ENCODE measurements around the gene GRID2.
"Not testable (repeated sequence)": the region's sequence is repeated elsewhere in the genome, so short reads cannot be mapped to it uniquely, and the experiment has no call there.

GRID2 gene

DNA sequence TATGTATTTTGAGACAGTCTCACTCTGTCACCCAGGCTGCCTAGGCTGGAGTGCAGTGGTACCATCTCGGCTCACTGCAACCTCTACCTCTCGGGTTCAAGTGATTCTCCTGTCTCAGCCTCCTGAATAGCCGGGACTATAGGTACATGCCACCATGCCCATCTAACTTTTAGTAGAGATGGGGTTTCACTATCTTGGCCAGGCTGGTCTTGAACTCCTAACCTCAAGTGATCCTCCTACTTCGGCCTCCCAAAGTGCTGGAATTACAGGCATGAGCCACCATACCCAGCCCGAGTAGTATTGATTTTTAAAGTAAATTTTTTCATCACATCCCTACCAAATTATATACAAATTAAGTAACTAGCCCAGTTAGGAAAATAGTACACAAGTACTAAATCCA, 144.4 kb downstream of the GRID2 start:
- not testable (repeated sequence) for H3K4me1 ChIP-seq (ENCODE audit: control insufficient read depth, insufficient read depth, low read length); H3K36me3 ChIP-seq (ENCODE audit: control insufficient read depth, insufficient read depth, low read length); H3K27me3 ChIP-seq (ENCODE audit: control insufficient read depth, insufficient read depth, low read length); H3K9ac ChIP-seq (ENCODE audit: low read length); H3K4me3 ChIP-seq (ENCODE audit: low read length); H3K27ac ChIP-seq (ENCODE audit: low read depth, low read length)

DNA sequence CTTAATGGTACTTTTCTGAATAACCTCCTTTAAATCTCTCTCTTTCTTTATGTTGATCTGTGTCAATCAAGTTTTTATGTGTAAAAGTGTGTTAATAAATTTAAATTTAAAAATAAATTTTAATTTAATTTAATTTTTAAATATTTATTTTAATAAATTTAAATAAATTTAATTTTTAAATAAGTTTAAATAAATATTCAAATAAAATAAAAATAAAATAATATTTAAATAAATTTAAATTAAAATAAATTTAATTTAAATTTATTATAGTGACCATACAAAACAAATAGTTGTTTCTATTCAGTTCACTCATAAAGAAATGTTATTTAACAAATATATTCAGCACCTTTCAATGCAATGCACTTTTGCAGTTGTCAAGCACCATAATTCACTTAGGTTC, 146.9 kb downstream of the GRID2 start:
- Histone ChIP-seq H3K9ac (ENCODE audit: low read length) (no peak overlapping the region), H3K27me3 (ENCODE audit: control insufficient read depth, insufficient read depth, low read length) (no peaks in the 10 kb centered on the region), H3K4me3 (ENCODE audit: low read length) (no peak overlapping the region), H3K36me3 (ENCODE audit: control insufficient read depth, insufficient read depth, low read length) (no peaks in the 10 kb centered on the region), H3K4me1 (ENCODE audit: control insufficient read depth, insufficient read depth, low read length) (no peaks in the 10 kb centered on the region), H3K27ac (ENCODE audit: low read depth, low read length) (no peak overlapping the region)

DNA sequence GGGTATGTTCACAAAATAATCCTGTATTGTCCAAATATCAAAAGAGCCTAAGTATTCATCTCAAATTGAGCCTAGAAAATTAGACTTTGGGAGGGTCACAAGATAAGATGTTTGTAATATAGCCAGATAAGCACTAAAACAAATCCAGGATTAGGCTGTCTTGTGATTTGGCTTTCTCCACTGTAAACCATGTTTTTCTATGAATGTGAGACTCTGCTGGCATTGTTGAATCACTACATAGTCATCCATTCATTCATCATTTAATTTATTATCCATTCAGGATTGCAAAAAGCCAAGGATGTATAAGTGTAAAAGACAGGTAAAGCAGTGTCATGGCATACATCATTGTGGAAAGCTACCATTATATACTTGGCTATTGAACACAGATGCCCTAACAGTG, 148.0 kb downstream of the GRID2 start:
- Histone ChIP-seq H3K4me1 (ENCODE audit: control insufficient read depth, insufficient read depth, low read length) (no peaks in the 10 kb centered on the region), H3K27ac (ENCODE audit: low read depth, low read length) (no peak overlapping the region), H3K9ac (ENCODE audit: low read length) (no peak overlapping the region), H3K27me3 (ENCODE audit: control insufficient read depth, insufficient read depth, low read length) (no peaks in the 10 kb centered on the region), H3K36me3 (ENCODE audit: control insufficient read depth, insufficient read depth, low read length) (no peaks in the 10 kb centered on the region), H3K4me3 (ENCODE audit: low read length) (no peak overlapping the region)

DNA sequence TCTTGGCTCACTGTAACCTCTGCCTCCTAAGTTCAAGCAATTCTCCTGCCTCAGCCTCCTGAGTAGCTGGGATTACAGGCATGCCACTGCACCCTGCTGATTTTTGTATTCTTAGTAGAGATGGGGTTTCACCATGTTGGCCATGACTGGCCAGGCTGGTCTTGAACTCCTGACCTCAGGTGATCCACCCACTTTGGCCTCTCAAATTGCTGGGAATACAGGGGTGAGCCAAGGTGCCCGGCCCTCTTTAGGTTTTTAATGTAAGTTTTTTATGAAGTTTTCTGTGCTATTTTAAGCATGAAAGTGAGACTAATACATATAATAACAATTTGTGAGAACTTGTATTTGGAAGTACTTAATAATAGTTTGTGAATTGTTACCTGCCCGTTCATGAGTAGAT, 148.6 kb downstream of the GRID2 start:
- not testable (repeated sequence) for H3K36me3 ChIP-seq (ENCODE audit: control insufficient read depth, insufficient read depth, low read length); H3K9ac ChIP-seq (ENCODE audit: low read length); H3K4me3 ChIP-seq (ENCODE audit: low read length); H3K4me1 ChIP-seq (ENCODE audit: control insufficient read depth, insufficient read depth, low read length); H3K27ac ChIP-seq (ENCODE audit: low read depth, low read length); H3K27me3 ChIP-seq (ENCODE audit: control insufficient read depth, insufficient read depth, low read length)

DNA sequence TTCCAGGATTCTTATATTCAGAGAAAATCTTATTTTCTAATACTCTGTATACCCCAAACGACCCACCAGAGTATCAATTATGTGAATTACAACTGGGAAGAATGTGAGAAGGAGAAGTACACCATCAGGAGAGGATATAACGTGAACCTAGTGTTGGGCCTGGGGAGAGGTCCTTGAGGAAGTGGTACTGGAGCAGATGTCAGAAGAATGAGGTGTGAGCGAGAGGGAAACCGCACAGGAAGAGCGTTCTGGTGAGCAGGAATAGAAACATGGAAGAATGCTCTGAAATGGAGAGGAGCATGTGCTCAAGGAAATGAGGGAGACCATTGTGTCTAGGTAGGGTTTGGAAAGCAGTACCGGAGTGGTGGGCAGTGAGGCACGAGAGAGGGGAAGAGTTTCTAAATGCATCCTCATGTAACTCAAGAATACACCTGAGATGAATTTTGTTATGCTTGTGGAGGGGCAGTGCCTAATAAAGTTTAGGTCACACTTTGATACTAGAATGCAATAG, 151.6 kb downstream of the GRID2 start:
- Histone ChIP-seq H3K4me1 (ENCODE audit: control insufficient read depth, insufficient read depth, low read length) (no peaks in the 10 kb centered on the region), H3K27ac (ENCODE audit: low read depth, low read length) (no peak overlapping the region), H3K27me3 (ENCODE audit: control insufficient read depth, insufficient read depth, low read length) (no peaks in the 10 kb centered on the region), H3K4me3 (ENCODE audit: low read length) (no peak overlapping the region), H3K36me3 (ENCODE audit: control insufficient read depth, insufficient read depth, low read length) (no peaks in the 10 kb centered on the region), H3K9ac (ENCODE audit: low read length) (no peak overlapping the region)

DNA sequence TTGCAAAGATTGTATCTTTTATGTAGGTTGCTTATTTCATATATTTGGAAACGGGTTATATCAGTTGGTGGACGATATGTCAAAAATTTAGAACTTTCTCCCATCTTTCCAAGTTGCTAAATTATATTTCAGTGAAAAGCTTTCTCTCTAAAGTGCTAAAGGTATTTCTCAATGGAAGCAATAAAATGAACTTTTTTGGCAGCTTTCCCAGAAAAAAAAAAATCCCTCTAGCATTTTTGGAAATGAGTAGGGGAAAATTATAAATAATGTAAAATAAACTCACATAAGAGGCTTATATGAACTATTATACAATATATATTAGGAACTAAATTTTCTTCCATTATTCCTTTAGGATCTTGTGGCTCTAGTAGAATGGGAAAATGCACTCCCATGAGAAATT, 152.2 kb downstream of the GRID2 start:
- Histone ChIP-seq H3K27me3 (ENCODE audit: control insufficient read depth, insufficient read depth, low read length) (no peaks in the 10 kb centered on the region), H3K4me3 (ENCODE audit: low read length) (no peak overlapping the region), H3K4me1 (ENCODE audit: control insufficient read depth, insufficient read depth, low read length) (no peaks in the 10 kb centered on the region), H3K36me3 (ENCODE audit: control insufficient read depth, insufficient read depth, low read length) (no peaks in the 10 kb centered on the region), H3K27ac (ENCODE audit: low read depth, low read length) (no peak overlapping the region), H3K9ac (ENCODE audit: low read length) (no peak overlapping the region)

DNA sequence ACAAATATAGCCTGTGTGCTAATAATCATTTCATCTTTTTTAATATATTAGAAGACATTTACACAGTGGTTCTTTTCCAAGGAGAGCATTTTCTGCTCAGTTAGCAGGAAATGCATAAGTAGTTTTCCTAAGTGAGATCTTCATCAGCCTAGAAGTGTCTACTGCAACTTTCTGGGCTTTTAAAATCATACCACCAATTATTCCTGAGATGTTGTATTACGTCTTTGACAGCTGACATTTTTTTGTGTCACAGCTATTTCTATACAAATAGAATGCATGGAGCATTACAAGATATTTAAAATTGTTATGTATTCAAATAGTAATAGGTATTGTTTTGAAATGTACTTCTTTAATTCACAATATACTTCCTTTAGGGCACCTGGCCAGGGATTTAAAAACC, 158.0 kb downstream of the GRID2 start:
- Histone ChIP-seq H3K9ac (ENCODE audit: low read length) (no peak overlapping the region), H3K4me1 (ENCODE audit: control insufficient read depth, insufficient read depth, low read length) (no peaks in the 10 kb centered on the region), H3K27ac (ENCODE audit: low read depth, low read length) (no peak overlapping the region), H3K27me3 (ENCODE audit: control insufficient read depth, insufficient read depth, low read length) (no peaks in the 10 kb centered on the region), H3K36me3 (ENCODE audit: control insufficient read depth, insufficient read depth, low read length) (no peaks in the 10 kb centered on the region), H3K4me3 (ENCODE audit: low read length) (no peak overlapping the region)

DNA sequence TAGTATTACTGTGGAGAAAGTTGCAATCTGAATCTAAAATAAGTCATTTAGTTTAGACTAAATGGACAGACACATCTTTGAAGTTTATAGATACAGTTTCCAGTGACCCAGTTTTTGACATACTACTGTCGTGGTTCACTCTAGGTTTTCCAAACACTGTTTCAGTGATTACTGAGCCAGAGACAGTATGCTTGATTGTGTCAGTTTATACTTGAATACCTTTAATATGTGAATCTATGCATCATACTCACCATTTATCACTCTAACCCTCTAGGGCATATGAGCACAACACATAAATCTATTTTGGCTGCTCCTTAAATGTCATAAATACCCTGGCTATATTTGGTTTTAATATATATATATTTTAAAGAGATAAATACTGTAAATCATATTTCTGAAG, 173.5 kb downstream of the GRID2 start:
- no peak overlapping the region for H3K27ac ChIP-seq (ENCODE audit: low read depth, low read length)
- no peaks in the 10 kb centered on the region for H3K36me3 ChIP-seq (ENCODE audit: control insufficient read depth, insufficient read depth, low read length)
- no peaks in the 10 kb centered on the region for H3K27me3 ChIP-seq (ENCODE audit: control insufficient read depth, insufficient read depth, low read length)
- H3K4me3 ChIP-seq (ENCODE audit: low read length) = no peak overlapping the region
- H3K9ac ChIP-seq (ENCODE audit: low read length) = no peak overlapping the region
- no peaks in the 10 kb centered on the region for H3K4me1 ChIP-seq (ENCODE audit: control insufficient read depth, insufficient read depth, low read length)

DNA sequence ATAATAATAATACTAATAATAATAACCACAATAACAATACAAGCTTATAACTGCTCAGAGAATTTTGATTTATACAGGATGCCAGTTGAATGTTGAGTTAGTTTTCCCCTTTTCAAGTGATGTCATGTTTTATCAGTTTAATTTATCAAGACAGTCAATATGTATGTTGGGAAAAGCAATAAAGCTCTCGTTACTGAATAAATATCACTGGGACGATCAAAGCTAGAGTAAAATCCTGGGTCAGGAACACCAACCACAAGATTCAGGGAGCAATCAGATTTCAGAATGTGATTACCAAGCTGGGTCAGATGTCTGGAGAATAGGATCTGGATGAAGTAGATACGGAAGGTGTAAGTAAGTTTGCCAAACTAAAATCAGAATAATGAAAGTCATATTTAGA, 179.6 kb downstream of the GRID2 start:
- H3K4me3 ChIP-seq (ENCODE audit: low read length) = no peak overlapping the region
- H3K27me3 ChIP-seq (ENCODE audit: control insufficient read depth, insufficient read depth, low read length) = no peaks in the 10 kb centered on the region
- H3K36me3 ChIP-seq (ENCODE audit: control insufficient read depth, insufficient read depth, low read length) = no peaks in the 10 kb centered on the region
- no peak overlapping the region for H3K9ac ChIP-seq (ENCODE audit: low read length)
- H3K4me1 ChIP-seq (ENCODE audit: control insufficient read depth, insufficient read depth, low read length) = no peaks in the 10 kb centered on the region
- H3K27ac ChIP-seq (ENCODE audit: low read depth, low read length) = no peak overlapping the region

DNA sequence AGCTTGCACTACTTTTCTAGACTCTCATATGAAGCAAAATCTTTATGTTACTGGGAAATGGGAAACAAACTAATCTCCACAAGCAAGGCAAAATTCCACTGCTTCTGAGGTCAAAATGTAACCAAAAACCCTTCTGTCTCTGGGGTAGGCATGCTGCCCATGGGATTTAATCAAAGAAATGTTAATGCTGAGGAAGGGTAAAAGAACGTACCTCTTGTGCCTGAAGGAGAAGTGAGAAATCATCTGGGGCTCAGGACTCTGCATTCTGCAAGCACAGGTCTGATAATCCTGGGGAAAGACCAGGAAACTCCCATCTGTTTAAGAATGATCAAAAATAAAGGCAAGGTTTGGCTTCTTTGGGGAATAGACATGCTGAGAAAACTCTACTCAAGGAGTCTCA, 184.7 kb downstream of the GRID2 start:
- no peak overlapping the region for H3K4me3 ChIP-seq (ENCODE audit: low read length)
- no peaks in the 10 kb centered on the region for H3K36me3 ChIP-seq (ENCODE audit: control insufficient read depth, insufficient read depth, low read length)
- no peaks in the 10 kb centered on the region for H3K4me1 ChIP-seq (ENCODE audit: control insufficient read depth, insufficient read depth, low read length)
- no peaks in the 10 kb centered on the region for H3K27me3 ChIP-seq (ENCODE audit: control insufficient read depth, insufficient read depth, low read length)
- H3K9ac ChIP-seq (ENCODE audit: low read length) = no peak overlapping the region
- no peak overlapping the region for H3K27ac ChIP-seq (ENCODE audit: low read depth, low read length)

DNA sequence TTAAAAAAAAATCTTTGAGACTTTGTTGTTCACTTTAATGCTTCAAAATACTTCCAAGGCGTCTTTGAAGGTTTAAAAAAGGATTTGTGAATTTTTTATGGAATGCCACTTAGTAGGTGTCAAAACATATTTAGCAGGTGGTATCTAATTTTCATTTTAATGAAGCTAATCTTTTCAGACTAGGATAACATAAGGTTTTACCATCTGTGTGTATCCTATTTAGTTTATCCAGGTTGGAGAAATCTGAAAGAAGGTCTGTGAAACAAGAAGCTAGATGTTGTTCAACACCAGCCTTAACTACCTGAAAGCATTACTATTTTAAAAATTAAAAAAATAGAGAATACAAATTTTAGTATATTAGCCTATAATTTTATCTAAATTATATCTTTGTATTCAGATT, 193.4 kb downstream of the GRID2 start:
- Histone ChIP-seq H3K36me3 (ENCODE audit: control insufficient read depth, insufficient read depth, low read length) (no peaks in the 10 kb centered on the region), H3K9ac (ENCODE audit: low read length) (no peak overlapping the region), H3K4me3 (ENCODE audit: low read length) (no peak overlapping the region), H3K4me1 (ENCODE audit: control insufficient read depth, insufficient read depth, low read length) (no peaks in the 10 kb centered on the region), H3K27me3 (ENCODE audit: control insufficient read depth, insufficient read depth, low read length) (no peaks in the 10 kb centered on the region), H3K27ac (ENCODE audit: low read depth, low read length) (no peak overlapping the region)

DNA sequence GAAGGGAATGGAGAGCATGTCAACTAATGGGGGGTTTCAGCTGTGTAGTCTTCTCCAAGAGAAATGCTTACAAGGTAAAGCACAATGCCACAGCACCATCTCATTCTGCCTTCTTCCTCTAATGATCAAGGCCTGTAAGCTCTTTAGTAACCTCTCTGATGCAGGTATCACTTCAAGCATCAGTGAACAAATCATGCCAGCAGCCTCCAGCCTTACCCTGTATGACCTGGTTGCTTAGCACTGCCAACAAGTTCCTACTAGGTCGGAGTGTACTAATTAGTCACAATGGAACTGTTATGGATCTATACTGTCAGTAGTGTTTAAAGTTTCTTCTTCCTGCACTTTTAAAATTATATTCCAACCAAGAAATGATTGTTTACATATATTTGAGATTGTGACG, 197.7 kb downstream of the GRID2 start:
- no peaks in the 10 kb centered on the region for H3K4me1 ChIP-seq (ENCODE audit: control insufficient read depth, insufficient read depth, low read length)
- H3K27me3 ChIP-seq (ENCODE audit: control insufficient read depth, insufficient read depth, low read length) = no peaks in the 10 kb centered on the region
- H3K4me3 ChIP-seq (ENCODE audit: low read length) = no peak overlapping the region
- H3K27ac ChIP-seq (ENCODE audit: low read depth, low read length) = no peak overlapping the region
- no peaks in the 10 kb centered on the region for H3K36me3 ChIP-seq (ENCODE audit: control insufficient read depth, insufficient read depth, low read length)
- no peak overlapping the region for H3K9ac ChIP-seq (ENCODE audit: low read length)

DNA sequence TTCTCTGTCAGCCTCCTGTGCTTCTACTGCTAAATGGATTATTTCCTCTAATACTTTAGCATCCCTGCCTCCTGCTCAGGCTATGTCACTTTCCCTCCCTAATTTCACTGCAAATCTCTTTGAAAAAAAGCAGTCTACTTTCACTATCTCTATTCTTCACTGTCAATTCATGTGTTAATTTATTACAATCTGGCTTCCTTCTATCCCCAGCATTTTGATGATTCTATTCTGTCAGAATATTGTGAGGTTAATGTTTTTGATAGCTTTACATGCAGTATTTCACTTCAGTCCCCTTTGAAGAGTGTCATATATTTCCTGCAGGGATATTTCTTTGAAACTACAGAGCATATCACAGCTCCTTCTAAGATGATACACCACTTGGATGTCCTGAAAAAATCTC, 203.2 kb downstream of the GRID2 start:
- Histone ChIP-seq H3K27ac (ENCODE audit: low read depth, low read length) (no peak overlapping the region), H3K9ac (ENCODE audit: low read length) (no peak overlapping the region), H3K36me3 (ENCODE audit: control insufficient read depth, insufficient read depth, low read length) (no peaks in the 10 kb centered on the region), H3K4me3 (ENCODE audit: low read length) (no peak overlapping the region), H3K4me1 (ENCODE audit: control insufficient read depth, insufficient read depth, low read length) (no peaks in the 10 kb centered on the region), H3K27me3 (ENCODE audit: control insufficient read depth, insufficient read depth, low read length) (no peaks in the 10 kb centered on the region)

DNA sequence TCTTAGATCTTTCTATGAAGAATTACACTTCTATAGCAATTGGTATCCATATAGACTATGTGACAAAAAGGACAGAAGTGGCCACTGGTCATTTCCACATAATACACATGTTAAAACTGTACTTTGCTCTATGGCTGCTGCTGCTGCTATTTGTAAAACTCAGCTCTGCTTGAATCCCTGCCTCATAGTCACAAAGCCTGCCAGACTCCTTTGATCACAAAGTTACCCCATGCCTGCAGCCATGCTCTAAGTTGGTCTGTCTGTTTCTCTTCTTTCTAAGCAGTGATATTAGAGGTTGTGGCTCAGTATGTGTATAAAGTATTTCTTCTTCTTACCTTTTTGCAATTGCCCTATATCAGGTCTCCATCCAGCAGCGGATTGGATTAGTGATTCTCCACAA, 210.9 kb downstream of the GRID2 start:
- H3K36me3 ChIP-seq (ENCODE audit: control insufficient read depth, insufficient read depth, low read length) = no peaks in the 10 kb centered on the region
- no peaks in the 10 kb centered on the region for H3K4me1 ChIP-seq (ENCODE audit: control insufficient read depth, insufficient read depth, low read length)
- H3K27me3 ChIP-seq (ENCODE audit: control insufficient read depth, insufficient read depth, low read length) = no peaks in the 10 kb centered on the region
- no peak overlapping the region for H3K4me3 ChIP-seq (ENCODE audit: low read length)
- no peak overlapping the region for H3K9ac ChIP-seq (ENCODE audit: low read length)
- H3K27ac ChIP-seq (ENCODE audit: low read depth, low read length) = no peak overlapping the region
